ENCODE data around the gene RPS28.

GRCh38 chr19:8352134-8352827 lies 31.0 kb downstream of the RPS28 start:
- no peak for TF ChIP-seq CTCF (IDR thresholded peaks at IDR 0.05; ENCODE audit: poor library complexity)
- no peak for TF ChIP-seq EZH2 (IDR thresholded peaks at IDR 0.05; ENCODE audit: borderline replicate concordance)
- no peak for TF ChIP-seq EZH2phosphoT487 (IDR thresholded peaks at IDR 0.05; ENCODE audit: low read depth, severe bottlenecking, unreplicated experiment)

Measured in hepatocyte (in vitro differentiated cells).